HG03025 (cell line): ENCODE results near the gene C1RL.

Experiments
- ATAC-seq: cut with Tn5 transposase; IDR thresholded peaks from one replicate; pipeline ENCODE4 v1.9.1; 2021; ENCODE audit warnings: mild to moderate bottlenecking, moderate library complexity; ENCODE audit not compliant: unreplicated experiment, low FRiP score

Gene C1RL

DNA sequence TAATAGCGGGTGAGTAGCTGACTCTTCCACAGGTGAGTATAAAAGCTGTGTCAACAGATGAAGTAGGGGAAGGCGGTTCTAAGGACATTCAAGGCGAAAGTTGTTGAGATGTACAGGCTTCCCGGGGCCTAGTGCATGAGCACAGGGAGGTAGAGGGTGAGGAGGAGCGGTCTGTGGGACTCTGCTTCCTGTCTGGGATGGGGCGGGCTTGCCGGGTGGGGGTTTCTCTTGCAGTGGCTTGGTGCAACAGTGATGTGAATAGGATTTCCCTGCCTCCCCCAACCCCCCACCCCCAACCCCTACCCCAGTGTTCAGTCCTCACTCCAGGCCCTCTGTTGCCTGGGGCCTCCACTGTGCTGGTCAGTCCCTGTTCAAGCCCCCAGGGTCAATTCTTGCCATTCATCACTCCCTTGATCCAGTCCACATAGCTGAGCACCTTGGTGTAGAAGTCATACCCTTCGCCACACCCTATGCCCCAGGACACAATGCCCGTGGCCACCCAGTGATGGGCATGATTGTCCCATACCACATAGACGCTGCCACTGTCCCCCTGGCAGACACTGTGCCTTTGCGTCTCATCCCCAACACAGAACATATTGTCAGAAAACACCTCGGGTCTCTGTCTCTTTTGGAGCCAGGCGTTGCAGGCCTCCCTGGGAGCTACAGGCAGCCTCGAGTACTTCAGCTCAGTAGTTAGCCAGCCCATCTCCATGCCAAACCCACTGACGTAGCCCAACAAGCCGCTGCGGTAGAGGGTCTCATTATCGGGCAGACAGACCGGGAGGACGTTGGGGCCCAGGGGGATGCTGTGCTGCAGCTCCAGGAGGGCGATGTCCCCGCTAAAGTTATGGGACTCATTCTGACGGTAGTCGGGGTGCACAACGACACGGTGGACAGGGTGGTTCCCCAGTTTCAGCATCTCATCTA lies 12.7 kb downstream of the C1RL start:
- ATAC-seq, result no peak

DNA sequence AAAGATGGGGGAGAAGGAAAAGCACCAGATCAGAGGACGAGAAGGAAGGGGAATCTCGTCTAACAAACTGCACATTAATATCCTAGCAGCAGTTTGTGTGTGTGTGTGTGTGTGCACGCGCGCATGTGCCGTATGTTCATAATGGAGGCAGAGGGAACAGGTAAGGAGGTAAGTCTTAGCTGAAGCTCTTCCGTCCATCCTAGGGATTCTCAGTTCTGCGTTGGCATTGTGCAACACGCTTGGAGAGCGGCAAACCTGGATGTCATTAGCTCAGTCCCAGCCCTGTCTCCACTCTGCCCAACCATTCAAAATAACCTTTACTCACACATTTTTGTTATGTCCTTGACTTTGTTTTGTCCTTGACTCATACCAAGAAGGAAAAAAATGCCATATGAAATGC lies 15.1 kb downstream of the C1RL start:
- no peak for ATAC-seq

DNA sequence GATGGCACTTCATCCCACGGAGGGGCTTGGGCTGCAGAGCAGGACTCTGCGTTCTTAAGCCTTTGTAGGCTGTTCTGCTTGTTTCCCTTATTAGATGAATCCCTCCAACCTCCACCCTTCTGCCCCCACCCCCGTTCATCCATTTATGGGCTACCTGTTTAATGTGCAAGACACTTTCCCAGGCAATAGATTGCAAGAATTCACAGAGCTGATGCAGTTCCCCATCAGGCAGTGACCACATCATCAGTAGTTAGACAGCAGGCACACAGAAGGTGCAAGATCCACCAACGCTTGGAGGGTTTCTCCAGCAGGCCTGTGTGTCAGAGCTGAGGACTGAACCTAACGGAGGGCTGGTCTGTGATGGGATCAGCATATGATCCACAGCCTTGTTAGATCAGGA lies 15.5 kb downstream of the C1RL start:
- no peak for ATAC-seq

DNA sequence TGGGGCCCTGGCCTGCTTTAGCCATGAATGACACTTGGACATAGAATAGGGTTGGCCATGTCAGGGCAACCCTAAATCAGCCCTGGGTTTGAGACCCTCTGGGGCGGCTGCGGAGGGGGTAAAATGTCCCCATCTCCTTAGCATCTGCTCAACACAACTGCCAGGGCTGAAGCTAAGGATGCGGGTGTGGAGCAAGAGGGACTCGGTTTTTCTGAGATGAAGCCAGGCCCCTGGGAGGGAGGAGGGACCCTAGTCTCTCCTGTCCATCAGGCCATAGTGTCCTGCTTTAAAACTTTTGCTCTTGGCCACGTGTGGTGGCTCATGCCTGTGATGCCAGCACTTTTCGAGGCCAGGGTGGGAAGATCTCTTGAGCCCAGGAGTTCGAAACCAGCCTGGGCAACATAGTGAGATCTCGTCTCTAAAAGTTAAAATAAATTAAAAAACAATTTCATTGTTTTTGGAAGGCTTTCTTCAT lies 16.0 kb downstream of the C1RL start:
- no peak for ATAC-seq

DNA sequence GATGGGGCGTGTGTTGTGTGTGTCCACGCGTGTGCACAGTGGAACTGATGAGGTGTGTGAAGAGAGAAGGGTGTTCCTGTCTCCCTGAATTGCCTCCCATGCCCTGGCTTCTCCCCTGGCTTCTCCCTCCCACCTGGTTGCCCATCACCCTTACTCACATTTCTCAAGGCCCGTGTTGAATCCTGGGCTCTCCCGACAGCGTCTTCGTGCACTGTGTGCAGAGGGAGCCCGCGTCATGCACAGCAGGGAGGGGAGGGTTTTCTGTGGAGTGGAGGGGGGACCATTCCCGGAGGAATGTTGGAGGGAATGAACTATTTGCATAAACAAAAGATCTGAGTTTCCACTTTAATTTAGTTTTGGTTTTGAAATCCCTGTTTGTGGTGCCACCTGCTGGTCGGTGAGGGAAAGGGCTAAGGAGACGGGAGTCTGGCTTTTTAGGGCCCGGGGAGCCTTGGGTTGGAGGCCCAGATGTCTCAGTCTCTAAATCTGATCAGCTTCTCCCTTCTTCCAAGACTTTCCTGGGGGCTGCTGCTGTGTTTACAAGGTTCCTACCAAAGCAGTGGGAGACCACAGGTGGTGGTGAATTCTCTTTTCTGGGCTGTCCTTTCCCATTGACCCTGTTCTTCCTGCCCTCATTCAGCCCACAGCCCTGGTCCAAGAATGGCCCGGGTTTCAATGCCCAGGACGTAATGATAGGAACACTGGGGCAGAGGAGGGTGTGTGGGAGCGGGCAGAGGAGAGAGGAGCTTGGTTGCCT lies 16.6 kb downstream of the C1RL start, which contains the start of gene C1R:
Gene C1R (minus strand): TSS at position 217 of the 757 bp plus-strand sequence. CDS start 57 bp downstream, at position 160.
- ATAC-seq, result no peak

DNA sequence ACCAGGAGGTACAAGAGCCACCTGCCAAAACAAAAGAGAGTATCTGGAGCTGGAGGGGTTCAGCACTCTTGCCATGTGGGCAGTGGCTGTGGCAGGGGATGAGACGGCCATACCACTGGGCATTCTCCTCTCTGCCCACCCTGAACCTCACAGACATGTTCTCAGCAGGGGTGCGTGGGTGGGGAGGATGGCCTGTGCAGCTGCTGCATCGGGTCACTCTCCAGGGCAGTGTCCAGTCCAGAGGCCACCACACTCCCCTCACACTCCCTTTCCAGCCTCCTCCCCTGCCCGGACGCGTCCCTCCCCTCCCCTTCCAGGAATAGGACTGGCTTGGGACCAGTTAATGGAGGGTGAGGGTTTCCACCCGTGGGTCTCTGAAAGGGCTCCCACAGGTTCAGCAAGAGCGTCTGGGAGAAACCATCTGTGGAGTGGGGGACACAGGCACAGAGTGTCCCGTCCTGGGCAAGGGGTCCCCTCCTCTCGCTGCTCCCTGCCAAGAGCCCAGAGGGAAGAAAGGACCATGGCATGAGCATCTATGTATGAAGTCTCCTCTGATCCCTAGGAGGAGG lies 17.3 kb downstream of the C1RL start:
- no peak for ATAC-seq

DNA sequence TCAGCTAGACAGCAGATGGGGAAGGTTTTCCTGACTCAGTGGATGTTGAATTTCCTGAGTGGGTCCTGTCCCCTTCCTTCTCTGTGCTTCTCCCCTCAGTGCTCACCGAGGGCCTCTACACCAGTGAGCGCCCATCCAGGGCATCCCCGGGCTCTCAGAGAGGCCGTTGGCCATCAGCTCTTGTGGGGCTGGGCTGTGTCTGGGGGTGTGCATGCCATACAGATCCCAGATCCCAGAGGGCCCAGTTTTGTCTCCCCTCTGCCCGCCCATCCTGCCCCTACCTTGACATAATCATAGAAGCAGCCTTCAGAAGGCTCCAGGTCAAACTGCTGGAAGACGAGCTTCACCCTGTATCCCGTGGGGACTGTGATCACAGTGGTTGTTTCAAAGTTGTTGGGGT lies 17.8 kb downstream of the C1RL start:
- no peak for ATAC-seq

DNA sequence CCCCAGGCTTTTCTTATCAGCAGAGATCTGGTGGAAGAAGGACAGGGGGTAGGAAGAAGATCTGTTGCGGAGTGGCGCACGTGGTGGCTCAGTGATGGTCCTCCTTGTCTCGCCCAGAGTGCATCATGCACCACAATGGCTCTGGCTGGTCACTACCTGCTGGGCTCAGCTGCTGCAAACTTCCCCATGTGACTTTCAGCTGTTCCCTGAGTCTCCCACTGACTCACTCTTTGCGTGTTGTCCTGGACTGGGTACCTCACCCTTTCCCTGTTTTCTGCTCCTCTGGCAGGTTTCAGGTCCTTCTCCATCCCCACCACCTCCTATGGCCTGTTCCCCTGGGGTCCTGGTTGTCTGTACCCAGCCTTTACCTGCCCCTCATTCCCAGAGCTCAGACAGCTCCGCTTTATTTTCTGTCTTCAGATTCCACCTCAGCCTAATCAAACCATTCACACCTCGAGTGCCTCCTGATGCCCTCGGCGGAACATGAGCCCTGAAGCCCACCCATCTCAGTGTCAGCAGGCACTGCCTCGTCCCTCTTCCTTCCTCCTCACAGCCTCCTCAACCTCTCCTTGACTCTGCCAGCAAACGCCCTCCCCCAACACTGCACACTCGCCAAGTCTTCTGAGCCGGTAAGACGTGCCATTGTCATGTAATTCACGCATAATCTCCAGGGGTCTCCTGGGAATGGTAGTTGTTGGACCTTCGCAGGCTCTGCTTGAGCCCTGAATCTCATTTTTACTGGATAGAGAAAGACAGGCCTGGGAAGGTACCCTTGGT lies 18.6 kb downstream of the C1RL start:
- ATAC-seq, result no peak

DNA sequence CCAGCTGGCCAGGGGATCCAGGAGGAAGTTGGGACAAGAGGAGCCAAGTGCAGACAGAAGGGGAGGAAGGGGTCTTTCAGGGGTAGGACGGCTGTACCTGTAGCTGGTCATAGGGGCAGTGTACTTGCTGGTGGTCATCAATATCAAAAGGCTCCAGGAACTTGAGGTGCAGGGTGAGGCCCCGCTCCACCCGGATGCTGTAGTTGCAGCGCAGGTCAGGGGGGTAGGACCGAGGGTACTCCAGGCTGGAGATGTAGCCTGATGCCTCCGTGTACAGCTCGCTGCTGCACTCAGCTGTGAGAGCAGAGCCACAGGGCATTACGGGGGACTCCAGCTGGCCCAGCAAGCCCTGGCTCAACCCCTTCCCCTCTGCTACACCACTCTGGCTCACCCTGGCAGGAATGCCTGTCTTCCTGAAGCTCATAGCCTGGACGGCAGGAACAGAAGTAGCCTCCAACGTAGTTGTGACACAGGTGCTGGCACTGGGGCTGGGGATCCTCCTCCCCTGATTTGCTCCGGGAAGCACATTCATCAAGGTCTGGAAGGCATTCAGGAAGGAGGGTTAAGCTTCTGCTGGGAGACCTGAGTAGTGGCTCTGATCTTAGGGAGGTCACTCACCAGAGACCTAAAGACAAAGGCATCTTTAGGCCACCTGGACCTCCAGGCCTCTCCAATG lies 19.7 kb downstream of the C1RL start:
- ATAC-seq, result no peak

DNA sequence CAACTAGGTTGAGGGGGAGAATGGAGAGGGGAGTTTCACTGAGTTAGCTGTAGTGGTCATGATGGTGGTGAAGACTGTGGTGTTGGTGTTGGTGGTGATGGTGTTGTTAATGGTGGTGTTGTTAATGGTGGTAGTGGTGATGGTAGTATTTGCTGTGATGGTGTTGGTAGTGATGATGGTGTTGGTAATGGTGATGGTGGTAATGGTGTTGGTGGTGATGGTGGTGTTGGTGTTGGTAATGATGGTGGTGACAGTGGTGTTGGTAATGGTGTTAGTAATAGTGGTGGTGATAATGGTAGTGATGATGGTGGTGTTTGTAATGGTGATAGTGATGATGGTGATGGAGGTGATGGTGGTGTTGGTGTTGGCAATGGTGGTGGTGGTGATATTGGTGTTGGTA lies 25.9 kb downstream of the C1RL start:
- ATAC-seq, result no peak

DNA sequence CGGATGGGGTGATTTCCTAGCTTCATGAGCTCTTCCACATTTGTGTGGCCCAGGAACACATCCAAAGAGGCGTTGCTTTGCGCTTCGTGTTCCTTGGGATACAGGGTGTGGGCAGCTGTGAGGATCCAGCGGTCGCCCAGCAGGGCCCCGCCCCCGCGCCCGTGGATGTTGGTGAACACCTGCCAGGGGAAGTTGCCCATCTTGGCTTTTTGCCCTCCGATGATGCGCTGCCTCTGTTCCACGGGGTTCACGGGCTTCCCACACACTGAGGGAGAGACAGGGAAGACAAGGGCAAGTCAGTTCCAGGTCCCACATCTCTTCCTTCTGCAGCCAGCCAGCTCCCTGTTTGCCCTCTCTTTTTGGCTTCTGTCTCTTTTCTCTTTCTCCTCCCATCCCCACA lies 28.0 kb downstream of the C1RL start:
- no peak for ATAC-seq

DNA sequence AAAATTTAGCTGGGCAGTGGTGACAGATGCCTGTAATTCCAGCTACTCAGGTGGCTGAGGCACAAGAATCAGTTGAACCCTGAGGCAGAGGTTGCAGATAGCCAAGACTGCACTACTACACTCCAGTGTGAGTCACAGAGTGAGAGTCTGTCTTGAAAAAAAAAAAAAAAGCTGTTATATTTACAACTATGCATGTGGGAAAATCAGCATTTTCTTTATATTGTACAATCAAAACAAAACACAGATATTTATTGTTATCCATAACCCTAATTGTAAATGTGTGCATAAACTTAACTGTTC lies 29.2 kb downstream of the C1RL start:
- no peak for ATAC-seq

DNA sequence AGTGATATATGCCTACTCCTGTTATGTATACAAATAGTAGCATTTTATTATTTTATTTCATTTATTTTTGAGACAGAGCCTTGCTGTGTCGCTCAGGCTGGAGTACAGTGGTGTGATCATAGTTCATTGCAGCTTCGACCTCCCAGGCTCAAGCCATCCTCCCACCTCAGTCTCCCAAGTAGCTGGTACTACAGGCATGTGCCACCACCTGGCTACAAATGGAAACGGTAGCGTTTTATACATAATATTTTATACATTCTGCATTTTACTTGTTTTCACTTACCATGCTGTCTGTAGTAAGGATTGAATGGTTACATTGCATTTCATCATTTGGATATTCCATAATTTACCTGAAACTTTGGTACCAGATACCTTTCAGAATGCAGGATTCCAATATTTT lies 30.9 kb downstream of the C1RL start:
- no peak for ATAC-seq

DNA sequence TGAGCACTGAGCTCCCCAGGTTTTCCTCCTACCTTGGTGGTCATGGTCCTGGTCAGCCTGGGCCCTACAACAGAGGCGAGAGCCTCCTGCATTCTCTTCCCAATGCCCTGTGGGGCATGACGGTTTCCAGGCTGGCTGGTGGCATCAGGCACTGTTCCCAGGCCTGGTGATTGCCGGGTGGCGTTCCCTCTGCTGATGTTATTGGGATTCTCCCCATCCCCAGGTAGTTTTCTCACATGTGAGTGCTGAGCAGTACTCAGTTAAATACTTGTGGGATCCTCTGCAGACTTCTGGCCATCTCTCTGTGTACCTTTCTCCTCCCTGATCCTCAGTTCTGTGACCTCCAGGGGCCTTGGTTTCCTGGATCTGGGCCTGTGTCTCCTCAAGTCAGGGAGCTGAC lies 32.5 kb downstream of the C1RL start:
- no peak for ATAC-seq

DNA sequence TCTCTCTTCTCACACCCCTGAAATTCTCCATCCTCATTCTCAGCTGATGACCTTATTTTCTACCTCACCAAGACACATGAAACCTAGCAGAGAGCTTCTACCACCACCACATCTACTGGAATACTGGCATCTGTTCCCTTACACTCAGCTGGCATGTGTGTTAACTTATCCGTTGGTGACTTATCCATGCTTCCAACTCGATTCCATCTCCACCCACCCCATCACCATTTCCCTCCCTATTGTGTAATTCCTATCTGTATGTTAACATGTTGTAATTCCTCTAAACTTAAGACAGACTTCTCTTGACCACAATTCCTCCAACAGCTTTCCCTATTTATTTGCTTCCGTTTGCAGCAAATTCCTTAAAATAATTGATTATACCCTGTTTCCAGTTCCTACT lies 33.1 kb downstream of the C1RL start:
- ATAC-seq, result no peak

DNA sequence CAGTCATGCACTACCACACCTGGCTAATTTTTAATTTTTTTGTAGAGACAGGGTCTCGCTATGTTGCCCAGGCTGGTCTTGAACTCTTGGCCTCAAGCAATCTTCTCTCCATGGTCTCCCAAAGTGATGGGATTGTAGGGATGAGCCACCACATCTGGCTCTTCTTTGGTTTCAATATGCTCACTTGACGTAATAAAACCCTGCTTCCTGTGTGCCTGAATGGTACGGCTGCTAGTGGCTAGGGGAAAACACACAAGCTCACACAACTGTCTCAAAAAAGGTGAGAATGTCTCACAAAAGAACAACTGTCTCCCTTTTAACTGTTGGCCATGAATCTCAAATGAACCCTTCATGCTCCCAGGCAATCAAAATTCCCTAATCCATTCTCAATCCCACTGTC lies 33.5 kb downstream of the C1RL start:
- no peak for ATAC-seq

DNA sequence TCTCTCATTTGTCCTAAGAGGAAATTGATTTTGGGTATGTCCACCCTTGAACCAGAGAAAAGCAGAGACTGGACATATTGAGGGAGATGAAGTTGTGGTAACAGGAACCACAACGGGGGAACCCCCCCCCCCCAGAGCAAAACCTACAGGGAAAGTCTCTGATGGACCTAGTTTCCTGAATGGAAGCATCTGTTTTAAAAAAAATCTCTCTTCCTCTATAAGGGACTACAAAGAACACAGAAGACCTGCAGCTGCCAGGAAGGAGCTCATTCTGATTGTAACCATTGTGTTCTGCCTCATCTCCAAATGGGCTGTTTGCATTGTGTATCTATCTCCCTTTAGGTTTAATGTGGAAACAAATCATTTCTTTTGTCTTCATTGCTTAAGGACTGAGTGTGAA lies 35.1 kb downstream of the C1RL start:
- ATAC-seq, result no peak

DNA sequence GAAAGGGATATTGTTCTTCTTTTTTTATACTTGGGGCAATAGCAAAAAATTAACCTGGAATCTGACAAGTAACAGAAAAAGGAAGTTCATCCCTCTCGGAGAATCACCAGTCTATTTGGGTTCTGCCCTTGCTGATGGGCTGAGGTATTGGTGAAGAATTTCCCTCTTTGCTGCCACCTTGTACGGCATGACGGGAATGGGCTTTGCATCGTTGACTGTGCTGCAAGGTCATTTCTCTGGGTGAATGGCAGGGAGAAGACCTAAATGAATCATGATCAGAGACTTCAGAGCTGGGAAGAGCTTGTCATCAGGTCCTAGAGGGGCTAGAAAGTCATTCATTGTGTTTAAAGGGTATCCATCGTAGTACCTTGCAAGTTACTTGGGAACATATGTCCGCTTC lies 36.5 kb downstream of the C1RL start:
- no peak for ATAC-seq

DNA sequence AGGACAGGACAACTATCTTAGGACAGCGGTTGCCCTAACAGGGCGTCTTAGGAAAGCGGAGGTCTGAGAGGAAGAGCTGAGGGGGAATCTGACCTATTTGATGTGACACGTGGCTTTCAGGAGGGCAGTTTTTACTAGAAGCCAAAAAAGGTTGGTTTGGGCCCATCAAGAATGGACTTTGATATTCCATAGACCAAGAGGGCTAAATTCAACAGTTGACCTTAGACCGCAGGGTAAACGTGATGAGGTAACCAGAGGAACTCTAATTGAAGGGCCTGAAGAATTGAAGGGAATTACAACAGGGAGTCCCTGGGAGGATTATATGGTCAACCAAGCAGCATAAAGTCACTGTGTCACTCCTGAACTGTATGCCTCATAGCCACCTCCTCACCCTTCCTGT lies 37.0 kb downstream of the C1RL start:
- no peak for ATAC-seq

DNA sequence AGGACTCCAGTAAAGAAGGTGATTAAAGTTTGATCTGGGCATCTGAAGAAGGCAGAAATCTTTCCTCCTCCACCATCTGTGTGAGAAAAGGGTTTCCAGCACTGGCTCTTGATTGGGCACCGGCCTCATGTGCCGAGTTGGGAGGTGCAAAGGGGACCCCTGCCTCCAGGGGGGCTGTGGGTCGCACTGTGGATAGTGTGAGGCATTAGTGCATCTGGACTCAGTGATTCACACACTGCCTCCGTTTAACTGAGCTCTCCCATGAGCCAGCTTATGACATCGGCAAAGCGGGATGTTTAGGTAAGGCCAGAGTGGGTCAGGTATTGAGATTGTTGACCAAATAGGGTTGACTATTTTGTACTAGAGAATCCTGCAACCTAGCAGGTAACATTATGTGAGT lies 39.6 kb downstream of the C1RL start:
- no peak for ATAC-seq
